ENCODE measurements around the gene TMEM132E. TPM values are rescaled to one million over a fixed set of nuclear protein-coding genes. Genes with fewer than 3 reads are reported as not detected.

Gene TMEM132E
- total and polyA plus RNA-seq, 10 of the 15 experiments (the other 5 are each of a cell fraction or from before 2014, with no cell fraction given), result not detected

DNA sequence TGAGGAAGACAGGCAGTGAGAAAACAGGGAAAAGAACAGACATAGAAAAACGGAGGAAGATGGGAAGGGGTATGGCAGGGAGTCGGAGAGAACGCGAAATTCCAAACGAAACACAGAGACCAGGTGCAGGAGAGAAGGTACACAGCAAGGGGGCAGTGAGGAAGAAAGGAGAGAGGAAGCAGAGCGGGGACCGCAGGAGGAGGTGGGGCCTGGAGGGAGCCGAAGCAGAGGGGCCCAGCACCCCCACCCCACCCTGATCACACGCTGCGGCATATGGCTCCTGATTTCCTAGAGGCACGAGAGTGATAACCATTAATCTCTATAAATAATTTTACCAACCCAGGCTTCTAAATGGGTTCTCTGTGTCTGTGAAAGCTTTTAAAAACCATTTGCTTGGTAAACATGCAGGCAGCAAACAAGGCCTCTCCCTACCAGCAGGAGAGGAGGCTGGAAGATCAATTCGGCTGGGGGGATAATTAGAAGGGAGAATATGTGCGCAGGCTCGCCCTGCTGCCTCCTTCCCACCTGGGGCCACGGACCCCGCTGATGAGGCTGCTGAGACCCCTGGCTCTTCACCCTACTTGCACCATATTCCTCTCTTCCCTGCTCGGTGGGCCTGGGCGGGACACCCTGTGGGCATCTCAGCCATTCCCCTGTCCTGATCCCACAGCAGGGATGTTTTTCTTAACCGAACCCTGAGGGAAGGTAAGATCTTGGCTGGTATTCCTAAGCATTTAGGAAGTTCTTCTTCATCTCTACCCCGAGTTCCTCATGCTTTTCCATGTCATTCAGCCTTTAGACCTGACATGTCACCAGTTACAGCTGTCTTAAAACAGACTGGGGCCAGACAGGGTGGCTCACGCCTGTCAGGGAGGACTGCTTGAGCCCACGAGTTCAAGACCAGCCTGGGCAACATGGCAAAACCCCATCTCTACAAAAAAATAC, 86.7 kb downstream of the TMEM132E start (continued):
- TF ChIP-seq, protein P1, sequence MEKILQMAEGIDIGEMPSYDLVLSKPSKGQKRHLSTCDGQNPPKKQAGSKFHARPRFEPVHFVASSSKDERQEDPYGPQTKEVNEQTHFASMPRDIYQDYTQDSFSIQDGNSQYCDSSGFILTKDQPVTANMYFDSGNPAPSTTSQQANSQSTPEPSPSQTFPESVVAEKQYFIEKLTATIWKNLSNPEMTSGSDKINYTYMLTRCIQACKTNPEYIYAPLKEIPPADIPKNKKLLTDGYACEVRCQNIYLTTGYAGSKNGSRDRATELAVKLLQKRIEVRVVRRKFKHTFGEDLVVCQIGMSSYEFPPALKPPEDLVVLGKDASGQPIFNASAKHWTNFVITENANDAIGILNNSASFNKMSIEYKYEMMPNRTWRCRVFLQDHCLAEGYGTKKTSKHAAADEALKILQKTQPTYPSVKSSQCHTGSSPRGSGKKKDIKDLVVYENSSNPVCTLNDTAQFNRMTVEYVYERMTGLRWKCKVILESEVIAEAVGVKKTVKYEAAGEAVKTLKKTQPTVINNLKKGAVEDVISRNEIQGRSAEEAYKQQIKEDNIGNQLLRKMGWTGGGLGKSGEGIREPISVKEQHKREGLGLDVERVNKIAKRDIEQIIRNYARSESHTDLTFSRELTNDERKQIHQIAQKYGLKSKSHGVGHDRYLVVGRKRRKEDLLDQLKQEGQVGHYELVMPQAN (conservative IDR thresholded peaks at IDR 0.05), result no peak
- TF ChIP-seq IRF4 (IDR thresholded peaks at IDR 0.05; ENCODE audit: low read depth, low read length), result no peak
- no peak for TF ChIP-seq ZNF24 (IDR thresholded peaks at IDR 0.05)
- no peak for TF ChIP-seq FOXM1 (IDR thresholded peaks at IDR 0.05; ENCODE audit: low read depth, low read length)
- TF ChIP-seq FOS (IDR thresholded peaks at IDR 0.05; ENCODE audit: borderline replicate concordance, extremely low read depth, insufficient read length), result no peak
- no peak for TF ChIP-seq ZBED1 (IDR thresholded peaks at IDR 0.05; ENCODE audit: borderline replicate concordance)
- no peak for TF ChIP-seq RELA (IDR thresholded peaks at IDR 0.05; ENCODE audit: borderline replicate concordance, partially characterized antibody)
- TF ChIP-seq HDGF (IDR thresholded peaks at IDR 0.05), result no peak
- no peak for TF ChIP-seq NFXL1 (IDR thresholded peaks at IDR 0.05; ENCODE audit: borderline replicate concordance)
- TF ChIP-seq ZNF384 (IDR thresholded peaks at IDR 0.05; ENCODE audit: borderline replicate concordance, low read depth, low read length), result no peak
- TF ChIP-seq, protein P2, sequence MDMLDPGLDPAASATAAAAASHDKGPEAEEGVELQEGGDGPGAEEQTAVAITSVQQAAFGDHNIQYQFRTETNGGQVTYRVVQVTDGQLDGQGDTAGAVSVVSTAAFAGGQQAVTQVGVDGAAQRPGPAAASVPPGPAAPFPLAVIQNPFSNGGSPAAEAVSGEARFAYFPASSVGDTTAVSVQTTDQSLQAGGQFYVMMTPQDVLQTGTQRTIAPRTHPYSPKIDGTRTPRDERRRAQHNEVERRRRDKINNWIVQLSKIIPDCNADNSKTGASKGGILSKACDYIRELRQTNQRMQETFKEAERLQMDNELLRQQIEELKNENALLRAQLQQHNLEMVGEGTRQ (IDR thresholded peaks at IDR 0.05; ENCODE audit: borderline replicate concordance, low read depth, low read length), result no peak
- no peak for TF ChIP-seq TCF3 (IDR thresholded peaks at IDR 0.05; ENCODE audit: borderline replicate concordance, insufficient read depth, low read depth, low read length)

All from GM12878 (cell line).